WTC11 (cell line): ENCODE data around the gene IL17RE. TPM values are rescaled to one million over a fixed set of nuclear protein-coding genes. Genes with fewer than 3 reads are reported as not detected.

ENCODE experiments used
- ATAC-seq: fragments of 200-7000 bp; cut with Tn5 transposase; 2 replicates; pipeline ENCODE4 v1.10.0; 2021; ENCODE audit warnings: mild to moderate bottlenecking, moderate library complexity
- CTCF ChIA-PET: fragments of 300-600 bp; sonication (Branson Sonifier 250); formaldehyde crosslinking; loops from one replicate; lab custom pipeline; 2021; ENCODE audit warnings: antibody characterized with exemption; lab: Charles Lee
- POLR2A ChIA-PET: fragments of 350-600 bp; sonication (Branson Sonifier 250); formaldehyde crosslinking; loops from one replicate; lab custom pipeline; 2021; ENCODE audit warnings: antibody characterized with exemption; lab: Charles Lee
- DNase-seq: peaks from one replicate; pipeline ENCODE4 v3.0.0; 2021; ENCODE audit warnings: low spot score
- H3K27ac Mint-ChIP-seq: 2 replicates; pipeline ENCODE4 v1.8.0; 2021; ENCODE audit warnings: mixed read lengths
- H3K27me3 Mint-ChIP-seq: 2 replicates; pipeline ENCODE4 v1.8.0; 2021; ENCODE audit warnings: low read depth, mild to moderate bottlenecking, moderate library complexity, mixed read lengths
- H3K36me3 Mint-ChIP-seq: 2 replicates; pipeline ENCODE4 v1.8.0; 2021; ENCODE audit warnings: mixed read lengths
- H3K4me1 Mint-ChIP-seq: 2 replicates; pipeline ENCODE4 v1.8.0; 2022; ENCODE audit warnings: mixed read lengths
- H3K4me3 Mint-ChIP-seq: 2 replicates; pipeline ENCODE4 v1.8.0; 2021; ENCODE audit warnings: mild to moderate bottlenecking, moderate library complexity, mixed read lengths
- H3K9me3 Mint-ChIP-seq: 2 replicates; pipeline ENCODE4 v1.8.0; 2021; ENCODE audit warnings: mixed read lengths
- AFF4 ChIP-seq: sonication (generic); formaldehyde crosslinking; IDR thresholded peaks from 2 replicates; pipeline ENCODE4 v1.8.1; 2023; ENCODE audit warnings: mild to moderate bottlenecking, missing genetic modification reagents, borderline replicate concordance
- ATF1 ChIP-seq: sonication (generic); formaldehyde crosslinking; IDR thresholded peaks from 2 replicates; pipeline ENCODE4 v1.8.1; 2023; ENCODE audit warnings: mild to moderate bottlenecking, moderate library complexity, missing genetic modification reagents
- ATF6 ChIP-seq: sonication (generic); formaldehyde crosslinking; IDR thresholded peaks from 2 replicates; pipeline ENCODE4 v1.8.1; 2023; ENCODE audit warnings: mild to moderate bottlenecking, missing genetic modification reagents
- CBFB ChIP-seq: sonication (generic); formaldehyde crosslinking; IDR thresholded peaks from 2 replicates; pipeline ENCODE4 v1.8.1; 2022; ENCODE audit warnings: mild to moderate bottlenecking, low read depth, missing genetic modification reagents
- EMX1 ChIP-seq: fragments of 250-450 bp; sonication (Bioruptor Pico); IDR thresholded peaks from 2 replicates; pipeline ENCODE4 v1.8.0; 2021; ENCODE audit warnings: mild to moderate bottlenecking
- FOXP4 ChIP-seq: sonication (generic); formaldehyde crosslinking; IDR thresholded peaks from 2 replicates; pipeline ENCODE4 v1.8.0; 2022; ENCODE audit warnings: mild to moderate bottlenecking, missing genetic modification reagents
- GABPB1 ChIP-seq: sonication (generic); formaldehyde crosslinking; IDR thresholded peaks from 2 replicates; pipeline ENCODE4 v1.8.1; 2023; ENCODE audit warnings: mild to moderate bottlenecking, missing genetic modification reagents
- GTF2I ChIP-seq: fragments of 250-450 bp; sonication (Bioruptor Pico); conservative IDR thresholded peaks from 2 replicates; pipeline ENCODE4 v1.4.0; 2021; ENCODE audit warnings: mild to moderate bottlenecking
- HMGA2 ChIP-seq: fragments of 250-450 bp; sonication (Bioruptor Pico); IDR thresholded peaks from 2 replicates; pipeline ENCODE4 v1.4.0; 2021; ENCODE audit warnings: mild to moderate bottlenecking, moderate library complexity
- IRF2 ChIP-seq: sonication (generic); formaldehyde crosslinking; IDR thresholded peaks from 2 replicates; pipeline ENCODE4 v1.8.0; 2022; ENCODE audit warnings: low read depth, missing genetic modification reagents, borderline replicate concordance
- JUN ChIP-seq: sonication (generic); formaldehyde crosslinking; IDR thresholded peaks from 2 replicates; pipeline ENCODE4 v1.8.0; 2023; ENCODE audit warnings: mild to moderate bottlenecking, missing genetic modification reagents
- MAX ChIP-seq: sonication (generic); formaldehyde crosslinking; IDR thresholded peaks from 2 replicates; pipeline ENCODE4 v1.8.0; 2022; ENCODE audit warnings: mild to moderate bottlenecking, missing genetic modification reagents
- MLX ChIP-seq: sonication (generic); formaldehyde crosslinking; IDR thresholded peaks from 2 replicates; pipeline ENCODE4 v1.8.1; 2023; ENCODE audit warnings: mild to moderate bottlenecking, missing genetic modification reagents, moderate library complexity
- MYBL2 ChIP-seq: sonication (generic); formaldehyde crosslinking; IDR thresholded peaks from 2 replicates; pipeline ENCODE4 v1.8.1; 2023; ENCODE audit warnings: mild to moderate bottlenecking, moderate library complexity, missing genetic modification reagents
- OVOL2 ChIP-seq: fragments of 250-450 bp; sonication (Bioruptor Pico); IDR thresholded peaks from 2 replicates; pipeline ENCODE4 v1.9.0; 2021; ENCODE audit warnings: mild to moderate bottlenecking, borderline replicate concordance
- STAT6 ChIP-seq: sonication (generic); formaldehyde crosslinking; conservative IDR thresholded peaks from 2 replicates; pipeline ENCODE4 v1.8.1; 2023; ENCODE audit warnings: mild to moderate bottlenecking, low read depth, missing genetic modification reagents, moderate library complexity
- ZNF121 ChIP-seq: sonication (generic); formaldehyde crosslinking; IDR thresholded peaks from 2 replicates; pipeline ENCODE4 v1.8.0; 2023; ENCODE audit warnings: missing genetic modification reagents
- ZNF138 ChIP-seq: sonication (generic); formaldehyde crosslinking; conservative IDR thresholded peaks from 2 replicates; pipeline ENCODE4 v1.8.1; 2022; ENCODE audit warnings: mild to moderate bottlenecking, moderate library complexity, missing genetic modification reagents
- ZNF281 ChIP-seq: sonication (generic); formaldehyde crosslinking; IDR thresholded peaks from 2 replicates; pipeline ENCODE4 v1.8.0; 2023; ENCODE audit warnings: mild to moderate bottlenecking, missing genetic modification reagents
- total RNA-seq: library from RNA; stranded (reverse); gene quantifications from 3 replicates; pipeline ENCODE4 v1.2.3, GENCODE V29; 2021

Gene IL17RE
- total RNA-seq, 1 experiment from 2014 or later: 4.2 TPM

GRCh38 chr3:9933561-9934234, 31.1 kb downstream of the IL17RE start, which contains the start of gene CRELD1 (continued):
- no peak for TF ChIP-seq AFF4 (CRISPR knock-in tag)
- no peak for TF ChIP-seq MLX (CRISPR knock-in tag)
- TF ChIP-seq ZNF121 (CRISPR knock-in tag): no peak
- no peak for TF ChIP-seq OVOL2
- 0 out of 2 replicates have a peak, but pooled peaks have one; percentile 9 for TF ChIP-seq CBFB (CRISPR knock-in tag)
- no peak for TF ChIP-seq EMX1
- TF ChIP-seq ATF6 (CRISPR knock-in tag): no peak
- TF ChIP-seq MYBL2 (CRISPR knock-in tag): peak; percentile 60; the same call in 1 of the 2 replicates
- TF ChIP-seq MAX (CRISPR knock-in tag): peak; percentile 89

- DNase-seq (no peak), ATAC-seq (peak; percentile 6)
- Mint-ChIP-seq H3K9me3 (peaks cover 8% of the 10 kb centered on the region; the same call in 1 of the 2 replicates), H3K4me3 (peak overlapping the region; percentile 93), H3K27ac (peak overlapping the region; percentile 98), H3K4me1 (peaks cover 14% of the 10 kb centered on the region), H3K36me3 (peaks cover 28% of the 10 kb centered on the region), H3K27me3 (peaks cover 10% of the 10 kb centered on the region)
- ChIA-PET POLR2A (interaction anchor here (0.6 to 2.7 kb wide), 4 partner anchors 8 to 210 kb away, joined by 4 to 35 read pairs (median 11); no protein-coding TSS in a partner anchor), CTCF (interaction anchor here (0.9 to 5.5 kb wide), 7 partner anchors 9 to 142 kb away, joined by 3 to 143 read pairs (median 14); partner anchors contain the start of genes ARPC4, PRRT3 and TADA3)
- TF ChIP-seq HMGA2 (CRISPR knock-in tag) (no peak), GTF2I (CRISPR knock-in tag) (no peak), IRF2 (CRISPR knock-in tag) (no peak), JUN (CRISPR knock-in tag) (no peak), FOXP4 (CRISPR knock-in tag) (no peak), STAT6 (CRISPR knock-in tag) (no peak), ZNF138 (no peak), GABPB1 (CRISPR knock-in tag) (no peak), ZNF281 (no peak), ATF1 (CRISPR knock-in tag) (no peak)
Observed at GRCh38 chr3:9934235-9934621, 31.6 kb downstream of the IL17RE start.
